Renal cortical epithelial cell (primary cell): ENCODE measurements around the gene LRRC51. TPM values are rescaled to one million over a fixed set of nuclear protein-coding genes. Genes with fewer than 3 reads are reported as not detected.
"Not testable (repeated sequence)": the region's sequence is repeated elsewhere in the genome, so short reads cannot be mapped to it uniquely, and the experiment has no call there.

Experiments used
- DNase-seq: peaks from one replicate; pipeline ENCODE4 v3.0.0-alpha.2; 2011; ENCODE audit warnings: low read depth
- total RNA-seq: library from RNA; depleted of rRNA; stranded (reverse); fragments of >200 nt; gene quantifications from 2 replicates; pipeline ENCODE4 v1.2.3, GENCODE V29; 2014

The LRRC51 gene
- total RNA-seq, 1 donor from 2014 or later = 11.7 TPM

GRCh38 chr11:72105888-72106287 is 25.2 kb downstream of the LRRC51 start, which contains the start of gene TOMT:
Gene TOMT (plus strand): TSS chr11:72105924. CDS start chr11:72105952, 28 bp downstream.
- no peak for DNase-seq

DNA sequence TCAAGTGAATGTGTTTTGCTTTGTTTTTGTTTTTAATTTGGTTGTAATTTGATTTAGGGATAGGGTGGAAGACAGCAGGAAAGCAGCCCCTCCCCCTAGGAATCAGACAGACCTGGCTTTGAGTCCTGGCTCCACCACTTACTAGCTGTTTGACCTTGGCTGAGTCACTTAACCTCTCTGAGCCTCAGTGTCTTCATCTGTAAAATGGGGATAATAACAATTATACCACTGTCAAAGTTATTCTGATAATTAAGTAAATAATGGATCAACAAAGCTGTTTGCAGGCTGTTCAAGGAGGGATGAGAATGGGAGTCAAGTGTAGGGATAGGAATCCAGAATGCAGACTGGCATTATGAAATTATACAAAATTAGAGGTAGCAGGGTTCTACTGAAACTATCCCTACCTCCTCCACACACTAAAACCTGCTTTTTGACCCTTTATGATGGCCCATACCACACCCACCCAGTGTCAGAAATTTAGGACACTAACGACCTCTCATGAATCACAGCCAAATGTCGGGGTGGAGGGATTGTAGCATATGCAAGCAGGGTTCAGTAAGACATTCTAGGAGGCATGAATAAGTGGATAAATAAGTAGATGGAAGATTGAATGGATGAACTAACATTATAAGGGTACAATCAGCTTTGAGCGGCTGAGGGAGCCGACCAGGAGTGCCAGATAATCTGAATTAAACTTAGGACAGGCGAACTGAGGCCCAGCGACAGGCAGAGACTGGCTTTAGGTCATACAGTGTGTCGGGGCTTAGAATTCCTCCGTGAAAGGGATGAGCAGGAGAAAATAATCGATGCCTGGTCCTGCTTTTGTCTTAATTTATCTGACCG is 30.9 kb downstream of the LRRC51 start:
- no peak for DNase-seq

DNA sequence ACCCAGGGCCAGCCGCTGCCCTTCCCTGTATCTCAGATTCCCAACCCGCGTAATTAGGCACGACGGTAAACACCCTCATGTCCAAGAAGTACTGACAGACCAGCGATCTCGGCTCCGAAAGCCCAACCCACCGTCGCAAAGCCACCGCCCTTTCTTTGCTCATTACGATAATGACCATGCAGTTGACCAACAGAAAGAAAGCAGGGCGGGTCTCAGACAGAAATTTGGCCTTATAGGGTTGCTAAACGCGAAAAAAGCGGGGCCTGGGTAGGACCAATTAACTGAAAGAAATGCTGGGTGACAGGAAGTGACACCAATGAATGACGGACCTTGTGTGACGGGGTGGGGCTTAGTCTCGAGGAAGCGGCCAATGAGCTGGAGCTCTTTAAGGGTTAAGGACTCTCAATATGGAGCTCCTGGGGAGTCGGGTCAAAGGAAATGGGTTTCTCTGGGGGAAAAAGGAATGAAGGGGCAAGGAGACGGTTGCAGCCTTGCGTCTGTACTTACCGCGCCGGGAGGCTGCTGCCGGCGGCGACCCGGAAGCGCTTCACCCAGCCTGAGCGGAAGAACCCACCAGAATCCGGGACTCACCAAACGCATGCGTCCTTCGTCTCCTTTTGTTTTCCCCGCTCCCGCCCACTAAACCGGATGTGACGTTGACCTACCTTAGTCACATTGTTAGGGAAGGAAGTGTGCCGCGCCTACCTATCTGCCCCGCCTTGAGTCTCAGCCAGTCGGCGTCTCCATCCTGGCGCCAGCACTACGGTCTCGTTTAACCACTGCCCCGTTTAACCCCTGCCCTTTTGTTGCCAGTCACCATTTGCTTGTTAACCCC is 31.7 kb downstream of the LRRC51 start, which contains the start of gene ANAPC15:
ANAPC15 (minus strand) TSS at position 553 of the 835 bp plus-strand sequence. CDS start 1,419 bp downstream, outside the sequence.
- peak; percentile 99 for DNase-seq

GRCh38 chr11:72112978-72113808 is 32.5 kb downstream of the LRRC51 start:
- DNase-seq = no peak

DNA sequence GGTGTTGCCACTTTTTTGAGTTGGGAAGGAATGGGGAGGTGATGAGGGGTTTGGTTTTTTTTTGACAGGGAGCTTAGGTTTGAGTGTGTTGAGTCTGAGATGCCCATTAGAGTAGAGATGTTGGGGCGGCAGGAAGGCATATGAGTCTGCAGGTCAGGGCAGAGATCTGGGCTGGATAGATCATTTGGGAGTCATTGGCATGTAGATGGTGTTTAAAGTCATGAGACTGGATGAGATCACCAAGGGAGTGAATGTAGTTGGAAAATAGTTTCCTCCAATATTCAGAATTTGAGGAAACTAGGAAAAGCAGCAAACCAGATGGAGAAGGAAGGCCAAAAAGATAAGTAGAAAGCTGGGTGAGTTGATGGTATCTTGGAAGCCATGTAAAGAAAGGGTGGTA is 33.9 kb downstream of the LRRC51 start:
- DNase-seq = no peak

GRCh38 chr11:72116019-72116755 is 35.5 kb downstream of the LRRC51 start:
- DNase-seq = no peak

- no peak for DNase-seq
Measured at GRCh38 chr11:72119198-72119597, 38.5 kb downstream of the LRRC51 start.

GRCh38 chr11:72120930-72121329 is 40.3 kb downstream of the LRRC51 start:
- DNase-seq = no peak

GRCh38 chr11:72122607-72123006 is 42.0 kb downstream of the LRRC51 start:
- no peak for DNase-seq

DNA sequence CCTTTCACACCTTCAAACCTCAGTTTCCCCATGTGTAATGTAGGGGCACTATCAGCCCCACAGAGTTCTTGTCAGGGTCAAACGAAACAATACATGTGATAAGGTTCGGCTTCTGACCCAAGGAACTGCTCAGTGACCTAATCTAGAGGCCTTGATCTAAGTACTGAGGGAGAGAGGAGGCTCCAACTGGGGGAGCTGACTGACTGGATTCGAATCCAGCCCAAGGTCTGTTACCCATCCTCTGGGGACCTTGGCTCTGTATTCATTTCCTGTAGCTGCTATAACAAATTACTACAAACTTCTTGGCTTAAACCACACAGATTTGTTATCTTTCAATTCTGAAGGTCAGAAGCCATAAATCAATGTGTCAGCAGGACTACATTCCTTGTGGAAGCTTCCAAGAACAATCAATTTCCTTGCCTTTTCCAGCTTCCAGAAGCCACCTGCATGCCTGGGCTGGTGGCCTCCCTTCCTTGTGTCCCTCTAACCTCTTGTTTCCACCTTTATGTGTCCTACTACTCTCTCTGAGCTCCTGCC is 42.5 kb downstream of the LRRC51 start:
- DNase-seq = no peak

DNA sequence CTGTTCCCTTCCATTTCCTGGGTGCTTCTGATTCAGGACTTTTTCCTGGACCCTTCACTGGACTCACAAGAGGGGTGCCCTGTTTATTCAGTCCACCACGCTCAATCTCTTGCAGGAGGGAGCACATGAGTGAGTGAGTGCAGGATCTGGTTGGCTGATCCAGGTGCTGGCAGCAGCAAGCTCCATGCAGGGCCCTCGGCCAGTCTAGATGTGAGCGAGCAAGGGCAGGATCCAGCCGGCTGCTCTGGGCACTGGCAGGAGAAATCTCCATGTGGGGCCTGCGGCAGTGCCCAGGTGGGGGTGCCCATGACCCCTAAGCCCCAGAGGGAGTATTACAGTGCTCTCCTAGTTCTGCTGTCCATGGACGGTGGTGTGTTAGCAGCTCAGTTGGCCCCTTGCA is 43.4 kb downstream of the LRRC51 start:
- DNase-seq = no peak

GRCh38 chr11:72125956-72126355 is 45.3 kb downstream of the LRRC51 start:
- DNase-seq = no peak

DNA sequence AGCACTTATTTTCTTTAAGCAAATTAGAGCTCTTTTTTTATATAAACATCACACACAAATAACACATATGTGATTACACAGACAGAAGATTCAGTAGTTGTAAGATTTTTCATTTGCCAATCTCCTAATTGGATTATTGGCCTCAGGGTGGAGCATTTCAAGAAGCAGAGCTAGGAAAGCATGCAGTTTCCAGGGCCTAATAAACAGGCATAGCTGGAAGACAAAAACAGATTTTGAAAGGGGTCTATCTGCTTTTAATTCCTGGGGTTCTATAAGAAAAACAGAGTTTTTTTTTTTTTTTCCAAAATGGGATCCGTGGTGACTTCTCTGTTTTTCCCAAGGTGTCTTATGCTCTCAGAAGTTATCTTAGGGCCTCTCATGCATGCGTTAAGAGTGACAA is 47.3 kb downstream of the LRRC51 start:
- DNase-seq = no peak

GRCh38 chr11:72129381-72129780 is 48.7 kb downstream of the LRRC51 start:
- no peak for DNase-seq

DNA sequence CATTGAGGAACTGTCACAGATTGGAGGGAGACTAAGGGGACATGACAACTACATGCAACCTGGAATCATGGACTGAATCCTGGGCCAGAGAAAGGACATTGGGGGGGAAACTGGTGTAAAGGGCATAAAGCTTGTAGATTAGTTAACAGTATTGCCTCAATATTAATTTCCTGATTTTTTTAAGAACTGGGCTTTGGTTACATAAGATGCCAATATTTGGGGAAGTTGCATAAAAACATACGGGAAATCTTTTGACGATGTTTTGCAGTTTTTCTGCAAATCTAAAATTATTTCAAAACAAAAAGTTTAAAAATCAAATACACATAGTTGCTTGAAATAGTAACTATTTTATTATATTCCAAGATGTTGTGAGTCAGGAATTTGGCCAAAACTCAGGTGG is 52.0 kb downstream of the LRRC51 start:
- no peak for DNase-seq

DNA sequence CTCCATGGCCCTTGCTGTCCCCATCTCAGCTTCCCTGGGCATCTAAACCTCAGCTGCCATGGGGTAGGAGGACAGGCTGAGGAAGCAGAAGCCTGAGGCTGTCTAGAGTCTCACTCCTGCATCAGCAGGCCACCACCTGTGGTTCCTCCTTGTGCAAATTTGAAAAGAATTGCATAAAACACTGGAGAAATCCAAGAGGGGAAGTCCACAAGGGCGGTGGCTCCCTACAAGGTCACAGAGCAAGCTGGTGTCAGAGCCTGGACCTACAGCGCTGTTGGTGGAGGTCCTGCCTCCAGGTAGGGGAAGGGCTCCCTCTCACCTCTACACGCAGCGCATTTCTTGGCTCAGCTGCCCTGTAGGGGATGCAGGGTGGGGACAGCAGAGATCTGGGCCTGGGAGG is 54.8 kb downstream of the LRRC51 start, which contains the start of gene FOLR3:
FOLR3 (plus strand) TSS at position 253 of the 400 bp plus-strand sequence. CDS start 228 bp downstream, outside the sequence.
- DNase-seq = not testable (repeated sequence)

- DNase-seq = peak; percentile 27
Measured at GRCh38 chr11:72135891-72136683, 55.4 kb downstream of the LRRC51 start.

GRCh38 chr11:72136684-72137262 is 56.1 kb downstream of the LRRC51 start:
- DNase-seq = peak; percentile 11

- no peak for DNase-seq
Measured at GRCh38 chr11:72138821-72139390, 58.3 kb downstream of the LRRC51 start.
